OCI-LY7 (cell line): ENCODE measurements around the gene PHF13.

Experiments used
- CTCF ChIP-seq: fragments of 200-600 bp; sonication (generic); conservative IDR thresholded peaks from 2 replicates; pipeline ENCODE4 v1.5.1; 2014; ENCODE audit warnings: mild to moderate bottlenecking, antibody characterized with exemption, low read length, moderate library complexity, mixed read lengths
- EZH2phosphoT487 ChIP-seq: fragments of 200-600 bp; sonication (generic); IDR thresholded peaks from 2 replicates; pipeline ENCODE4 v1.6.1; 2018; ENCODE audit warnings: low read depth, borderline replicate concordance, mild to moderate bottlenecking, mixed run types, antibody characterized with exemption, low read length, moderate library complexity, mixed read lengths

- no peak for TF ChIP-seq CTCF
- TF ChIP-seq EZH2phosphoT487 = no peak
Measured at GRCh38 chr1:6578624-6579373, 34.7 kb upstream of the PHF13 start.
